Limb (tissue), 2 donors: ENCODE results near the gene SUSD6.

Experiments used
- DNase-seq, 2 donors: peaks; one replicate each; pipeline ENCODE4 v3.0.0-alpha.2; 2016; ENCODE audit errors: extremely low spot score in 2 of 2

Gene SUSD6

GRCh38 chr14:69648480-69649451 is 37.4 kb downstream of the SUSD6 start:
- DNase-seq: no peak

- DNase-seq: no peak
Observed at GRCh38 chr14:69650948-69651369, 39.6 kb downstream of the SUSD6 start.

GRCh38 chr14:69651664-69652063 is 40.3 kb downstream of the SUSD6 start:
- no peak for DNase-seq

GRCh38 chr14:69652942-69653684 is 41.7 kb downstream of the SUSD6 start:
- DNase-seq: no peak

- no peak for DNase-seq
Observed at GRCh38 chr14:69654116-69654515, 42.7 kb downstream of the SUSD6 start.

GRCh38 chr14:69657950-69658355 is 46.6 kb downstream of the SUSD6 start:
- DNase-seq: peak; percentile 47 to 67

GRCh38 chr14:69658664-69659261 is 47.4 kb downstream of the SUSD6 start:
- DNase-seq: no peak

- no peak for DNase-seq
Observed at GRCh38 chr14:69660344-69661193, 49.2 kb downstream of the SUSD6 start.

- no peak for DNase-seq
Observed at GRCh38 chr14:69661194-69661537, 49.8 kb downstream of the SUSD6 start.

GRCh38 chr14:69662636-69663299 is 51.4 kb downstream of the SUSD6 start:
- no peak for DNase-seq

- peak; percentile 62 to 71 for DNase-seq
Observed at GRCh38 chr14:69663300-69663643, 51.9 kb downstream of the SUSD6 start.

GRCh38 chr14:69664265-69664664 is 52.9 kb downstream of the SUSD6 start:
- no peak for DNase-seq

- no peak for DNase-seq
Observed at GRCh38 chr14:69664865-69665526, 53.6 kb downstream of the SUSD6 start.

- DNase-seq: no peak
Observed at GRCh38 chr14:69665631-69666030, 54.2 kb downstream of the SUSD6 start.

- no peak for DNase-seq
Observed at GRCh38 chr14:69666112-69666511, 54.7 kb downstream of the SUSD6 start.

GRCh38 chr14:69666690-69667211 is 55.4 kb downstream of the SUSD6 start:
- no peak for DNase-seq

- DNase-seq: no peak
Observed at GRCh38 chr14:69667938-69668335, 56.5 kb downstream of the SUSD6 start.

- no peak for DNase-seq
Observed at GRCh38 chr14:69669375-69669774, 58.0 kb downstream of the SUSD6 start.

GRCh38 chr14:69670093-69670492 is 58.7 kb downstream of the SUSD6 start:
- DNase-seq: no peak
